RCC 7860 (cell line): Measurements from ENCODE around the gene ASTN2.

Experiments used
- DNase-seq: peaks from one replicate; pipeline ENCODE4 v3.0.0-alpha.2; 2015; ENCODE audit warnings: low spot score
- FAIRE-seq: peaks from 2 replicates; lab custom pipeline; 2012; peaks lifted over from hg19 to GRCh38; lab: Jason Lieb, UNC

ASTN2 gene

DNA sequence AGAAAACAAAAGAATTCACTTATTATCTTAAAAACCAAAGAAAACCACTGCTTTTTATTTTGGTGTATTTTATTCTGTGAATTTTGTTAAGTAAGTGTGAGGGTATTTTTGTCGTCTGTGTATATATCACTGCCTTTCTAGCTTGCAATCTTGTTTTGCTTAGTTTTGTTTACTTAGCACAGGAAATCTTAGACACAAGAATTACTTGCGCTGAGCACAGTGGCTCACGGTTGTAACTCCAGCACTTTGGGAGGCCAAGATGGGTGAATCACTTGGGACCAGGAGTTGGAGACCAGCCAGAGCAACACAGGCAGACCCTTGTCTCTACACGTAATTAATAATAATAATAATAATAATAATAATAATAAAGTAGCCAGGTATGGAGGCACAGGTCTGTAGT is 1030.9 kb downstream of the ASTN2 start:
- no peak for FAIRE-seq

GRCh38 chr9:116383133-116383532 is 1031.7 kb downstream of the ASTN2 start:
- FAIRE-seq (peak; percentile 5), DNase-seq (peak; percentile 20)

More for the DNA sequence above, 1030.9 kb downstream of the ASTN2 start:
- DNase-seq = no peak

DNA sequence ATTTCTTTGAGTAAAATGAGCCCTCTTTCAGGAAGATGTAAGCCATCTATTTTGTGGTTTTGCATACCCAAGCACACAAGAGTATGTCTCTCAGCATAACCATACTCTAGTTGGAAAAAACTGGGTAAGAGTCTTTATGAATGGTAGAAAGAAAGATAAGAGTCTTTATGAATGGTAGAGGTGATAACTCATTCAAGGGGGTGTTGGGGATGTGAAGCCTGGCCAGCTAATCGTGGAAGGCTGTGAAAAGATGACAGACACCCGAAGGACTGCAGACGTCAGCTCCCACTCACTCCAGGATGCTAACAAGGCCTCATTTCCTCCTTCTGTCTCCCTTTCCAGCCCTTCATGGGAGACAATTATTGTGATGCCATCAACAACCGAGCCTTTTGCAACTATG is 1032.8 kb downstream of the ASTN2 start:
- DNase-seq (no peak), FAIRE-seq (no peak)

GRCh38 chr9:116381350-116381749 is 1033.5 kb downstream of the ASTN2 start:
- DNase-seq = no peak
- FAIRE-seq = no peak

- no peak for DNase-seq
- no peak for FAIRE-seq
Observed at GRCh38 chr9:116380496-116380995, 1034.3 kb downstream of the ASTN2 start.

GRCh38 chr9:116379821-116380220 is 1035.0 kb downstream of the ASTN2 start:
- no peak for DNase-seq
- FAIRE-seq = no peak

- FAIRE-seq = no peak
- DNase-seq = no peak
Observed at GRCh38 chr9:116378873-116379272, 1036.0 kb downstream of the ASTN2 start.

DNA sequence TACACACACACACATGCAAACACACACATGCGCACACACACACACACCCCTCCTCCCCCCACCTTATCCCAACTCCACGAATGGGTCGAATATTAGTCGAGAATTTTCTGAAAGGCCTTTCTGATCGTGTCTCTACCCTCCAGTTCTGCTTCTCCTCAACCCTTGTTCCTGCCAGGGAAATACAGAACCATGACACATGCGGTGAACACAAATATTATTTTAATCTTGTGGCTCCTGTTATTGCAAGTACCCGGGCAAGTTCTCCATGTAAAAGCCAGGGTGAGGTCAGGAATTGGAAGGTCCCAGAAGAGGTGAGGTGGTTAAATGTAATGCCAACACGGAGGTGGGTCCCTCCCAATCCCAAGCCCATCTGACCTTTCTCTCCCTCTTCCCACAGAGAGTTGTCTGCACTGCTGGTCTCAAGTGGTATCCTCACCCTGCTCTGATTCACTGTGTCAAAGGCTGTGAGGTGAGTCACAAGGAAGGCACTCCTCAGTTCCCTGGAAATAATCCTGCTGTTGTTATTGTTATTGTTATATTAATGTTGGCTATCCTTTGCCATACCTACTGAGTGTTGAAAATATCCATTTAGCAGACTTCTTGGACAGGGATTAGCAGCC is 1037.6 kb downstream of the ASTN2 start:
- DNase-seq (peak; percentile 86), FAIRE-seq (peak; percentile 92)
